Lung (tissue), 16 donors: Measurements from ENCODE around the gene CMTR1. TPM values are rescaled to one million over a fixed set of nuclear protein-coding genes. Genes with fewer than 3 reads are reported as not detected.

Source experiments
- ATAC-seq: fragments of 200-7000 bp; cut with Tn5 transposase; one replicate; pipeline ENCODE4 v1.9.1; 2020; ENCODE audit warnings: moderate number of reproducible peaks; ENCODE audit not compliant: insufficient read depth, low FRiP score
- DNase-seq, 3 donors: peaks; one replicate each; pipeline ENCODE4 v3.0.0-alpha.2; 2013 to 2017
- H3K27ac ChIP-seq, 2 donors: one replicate each; pipeline ENCODE4 v1.5.1; 2013; ENCODE audit warnings: mild to moderate bottlenecking in 2 of 2, moderate library complexity in 2 of 2, control low read depth in 1 of 2, inconsistent platforms in 1 of 2, low read depth in 1 of 2, low read length in 1 of 2
- H3K27me3 ChIP-seq, 3 donors: one replicate each; pipeline ENCODE4 v1.5.1; 2013; ENCODE audit warnings: low read length in 2 of 3; ENCODE audit not compliant: control insufficient read depth in 3 of 3, insufficient read depth in 3 of 3
- H3K36me3 ChIP-seq, 4 donors: one replicate each; pipeline ENCODE4 v1.5.1; 2013; ENCODE audit warnings: low read length in 4 of 4, mild to moderate bottlenecking in 1 of 4, moderate library complexity in 1 of 4; ENCODE audit not compliant: control insufficient read depth in 4 of 4, insufficient read depth in 4 of 4
- H3K4me1 ChIP-seq, 5 donors: one replicate each; pipeline ENCODE4 v1.5.1; 2013; ENCODE audit warnings: low read length in 5 of 5, mild to moderate bottlenecking in 2 of 5, moderate library complexity in 1 of 5; ENCODE audit not compliant: control insufficient read depth in 5 of 5, insufficient read depth in 5 of 5
- H3K4me3 ChIP-seq: one replicate; pipeline ENCODE4 v1.5.1; 2013; ENCODE audit warnings: mild to moderate bottlenecking, control low read depth, moderate library complexity
- H3K9ac ChIP-seq, 2 donors: one replicate each; pipeline ENCODE4 v1.5.1; 2013; ENCODE audit warnings: low read length in 2 of 2, control low read depth in 1 of 2; ENCODE audit not compliant: insufficient read depth in 1 of 2
- H3K9me3 ChIP-seq, 4 donors: one replicate each; pipeline ENCODE4 v1.5.1; 2013; ENCODE audit warnings: low read length in 3 of 4, mild to moderate bottlenecking in 1 of 4, moderate library complexity in 1 of 4; ENCODE audit not compliant: control insufficient read depth in 4 of 4, insufficient read depth in 3 of 4
- CTCF ChIP-seq: IDR thresholded peaks from 2 replicates; pipeline ENCODE4 v1.5.1; 2012; ENCODE audit warnings: mild to moderate bottlenecking; ENCODE audit errors: control extremely low read depth, extremely low read depth
- WGBS, 2 donors: extraction: QIAGEN DNeasy Blood & Tissue Kit; methylation state at CpG; one replicate each; pipeline ENCODE4 v1.1.7; 2013; 5-methylcytosine and 5-hydroxymethylcytosine counted together
- long read RNA-seq, 5 donors: transcript quantifications; one replicate each; lab custom pipeline, GENCODE V29; 2026
- polyA plus RNA-seq, 2 donors: library from polyadenylated mRNA; stranded (reverse); fragments of 200-250 nt; gene quantifications; one replicate each; pipeline ENCODE4 v1.2.1, GENCODE V29; 2013
- total RNA-seq, 2 donors: library from RNA; depleted of rRNA in 1 of 2; stranded (reverse); fragments of >200 nt in 1 of 2; gene quantifications; one replicate each; pipeline ENCODE4 v1.2.1, GENCODE V29; 2014 to 2021
- donor health status: control.
- donor health status: control.
- donor health status: Bipolar disorder and iron deficiency.
- donor health status: healthy.
- donor health status: DM: yes; HTN: yes; CAD: no.

CMTR1 gene
- 10 to 100 TPM; 33.1 to 39.3 TPM for total RNA-seq
- 10 to 100 TPM; 18.8 to 20.2 TPM for polyA plus RNA-seq
- long read RNA-seq, donor 1, full-length matches to known transcripts = 4 of 35 reads
- long read RNA-seq, donor 1, partial matches to known transcripts = 31 of 35 reads
- long read RNA-seq, donor 1, other reads (novel, unspliced or antisense) = 0 of 35 reads
- long read RNA-seq, donor 2, full-length matches to known transcripts = 1 of 1 reads
- long read RNA-seq, donor 2, partial matches to known transcripts = 0 of 1 reads
- long read RNA-seq, donor 2, other reads (novel, unspliced or antisense) = 0 of 1 reads
- long read RNA-seq, donor 3, full-length matches to known transcripts = 2 of 2 reads
- long read RNA-seq, donor 3, partial matches to known transcripts = 0 of 2 reads
- long read RNA-seq, donor 3, other reads (novel, unspliced or antisense) = 0 of 2 reads
- long read RNA-seq, donor 4 = 0 reads
- long read RNA-seq, donor 5, full-length matches to known transcripts = 1 of 74 reads
- long read RNA-seq, donor 5, partial matches to known transcripts = 73 of 74 reads
- long read RNA-seq, donor 5, other reads (novel, unspliced or antisense) = 0 of 74 reads

DNA sequence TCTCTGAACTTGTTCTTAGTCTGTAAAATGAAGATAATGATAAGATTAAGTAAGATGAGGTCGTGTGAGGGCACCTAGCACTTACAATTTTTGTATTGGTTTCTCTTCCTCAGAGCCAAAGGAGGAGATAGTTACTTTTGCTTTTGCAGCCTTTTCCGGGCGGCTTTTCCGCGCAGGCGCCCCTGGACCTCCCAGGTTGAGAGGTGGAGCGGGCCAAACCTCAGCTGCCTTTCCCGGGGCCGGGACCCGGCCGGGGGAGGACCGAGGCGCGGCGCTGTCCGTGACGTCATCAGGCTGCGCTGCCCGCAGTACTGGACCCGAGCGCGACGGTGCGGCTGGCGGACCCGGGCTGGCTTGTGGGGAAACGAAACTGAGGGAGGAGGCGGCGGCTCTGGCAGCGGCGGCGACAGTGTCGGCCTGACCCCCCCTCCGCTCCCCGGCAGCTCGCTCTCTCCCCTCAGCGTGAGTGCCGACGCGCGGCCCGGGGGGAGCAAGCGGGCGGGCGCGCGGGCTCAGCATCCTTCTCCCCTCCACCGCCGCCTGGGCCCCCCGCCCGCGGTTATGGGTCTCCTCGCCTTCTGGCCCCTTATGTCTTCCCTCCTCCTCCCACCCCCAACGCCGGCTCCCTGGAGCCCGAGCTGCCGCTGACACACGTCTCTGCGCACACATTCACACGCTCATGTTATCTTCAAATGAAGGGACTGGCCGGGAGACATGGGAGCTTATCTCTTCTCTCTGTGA, at the start of gene CMTR1:
Gene CMTR1, plus strand, starts transcription at position 306 of the 741 bp plus-strand sequence. CDS start 2,409 bp downstream, outside the sequence.
- WGBS, 2 donors = 0 to 1% methylated on average over 55 to 61 of the region's 61 CpGs
- DNase-seq (peak; percentile 92 to 96 (median 95)), ATAC-seq (peak; percentile 98)
- Histone ChIP-seq H3K4me3 (peak within 1 kb of the TSS; percentile 84), H3K36me3 (peaks cover 10 to 20% (median 13%) of the 10 kb centered on the region in 4 donors), H3K27me3 (no peaks in the 10 kb centered on the region), H3K4me1 (peaks cover 3 to 15% (median 5%) of the 10 kb centered on the region in 5 donors), H3K27ac (peak within 1 kb of the TSS; percentile 96 to 98), H3K9me3 (no peaks in the 10 kb centered on the region), H3K9ac (peak within 1 kb of the TSS; percentile 90 to 93)
- TF ChIP-seq CTCF = no peak

DNA sequence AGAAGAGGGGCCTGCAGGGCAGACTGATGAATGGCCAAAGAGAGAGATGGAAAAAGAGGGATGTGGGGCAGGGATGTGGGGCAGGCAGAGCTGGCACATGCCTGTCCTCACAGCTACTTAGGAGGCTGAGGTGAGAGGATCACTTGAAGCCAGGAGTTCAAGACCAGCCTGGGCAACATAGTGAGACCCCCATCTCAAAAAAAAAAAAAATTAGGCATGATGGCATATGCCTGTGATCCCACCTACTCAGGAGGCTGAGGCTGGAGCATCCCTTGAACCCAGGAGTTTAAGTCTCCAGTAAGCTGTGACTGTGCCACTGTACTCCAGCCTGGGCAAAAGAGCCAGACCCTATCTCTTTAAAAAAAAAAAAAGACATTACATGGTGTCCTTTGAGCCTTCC, 44.4 kb upstream of the CMTR1 start:
- no peaks in the 10 kb centered on the region for H3K27me3 ChIP-seq
- no peaks in the 10 kb centered on the region for H3K9me3 ChIP-seq
- H3K36me3 ChIP-seq = peaks cover 2 to 30% (median 13%) of the 10 kb centered on the region in 4 donors
- no peak overlapping the region for H3K27ac ChIP-seq
- no peak overlapping the region for H3K4me3 ChIP-seq
- H3K4me1 ChIP-seq = no peaks in the 10 kb centered on the region
- no peak overlapping the region for H3K9ac ChIP-seq
- ATAC-seq = no peak
- DNase-seq = no peak
- no peak for TF ChIP-seq CTCF

DNA sequence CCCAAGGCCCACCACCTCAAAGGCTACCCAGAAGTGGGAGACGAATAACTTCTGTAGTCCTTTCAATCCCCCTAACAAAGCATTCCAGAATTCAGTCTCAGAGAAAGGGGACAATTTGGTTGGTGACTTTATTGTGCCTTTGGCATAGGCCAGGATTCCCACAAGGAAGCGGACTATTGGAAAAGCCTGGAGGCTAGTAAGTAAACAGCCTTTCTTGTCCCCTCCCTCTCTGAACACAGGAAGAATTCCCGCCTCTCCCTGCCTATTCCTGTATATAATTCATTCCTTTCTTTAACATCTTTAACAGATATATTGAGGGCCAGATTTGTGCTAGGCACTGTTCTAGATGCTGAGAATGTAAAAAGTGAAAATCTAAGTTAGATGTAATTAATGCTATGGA, 43.2 kb upstream of the CMTR1 start:
- Histone ChIP-seq H3K36me3 (peaks cover 5 to 27% (median 10%) of the 10 kb centered on the region in 4 donors), H3K4me3 (no peak overlapping the region), H3K27ac (no peak overlapping the region), H3K4me1 (no peaks in the 10 kb centered on the region), H3K27me3 (no peaks in the 10 kb centered on the region), H3K9ac (no peak overlapping the region), H3K9me3 (no peaks in the 10 kb centered on the region)
- no peak for TF ChIP-seq CTCF
- 94 to 96% methylated on average over 3 of the region's 3 CpGs for WGBS, 2 donors
- DNase-seq = no peak
- ATAC-seq = no peak
